ENCODE data around the gene ARMC3. TPM values are rescaled to one million over a fixed set of nuclear protein-coding genes. Genes with fewer than 3 reads are reported as not detected.

The ARMC3 gene
- total and polyA plus RNA-seq, 4 donors: 0.05 TPM; not detected in 3

- no peak for DNase-seq (ENCODE audit: low spot score)
- H3K27me3 ChIP-seq (ENCODE audit: control insufficient read depth in 4 of 4, insufficient read depth in 4 of 4, low read length in 3 of 4): peaks cover 0 to 2% (median 0%) of the 10 kb centered on the region in 4 donors
- H3K9me3 ChIP-seq (ENCODE audit: control insufficient read depth in 4 of 4, low read length in 3 of 4): peaks cover 0 to 5% (median 2%) of the 10 kb centered on the region in 4 donors
- WGBS: 85% methylated on average over 2 of the region's 2 CpGs
- no peak overlapping the region for H3K27ac ChIP-seq (ENCODE audit: low read depth in 1 of 2, low read length in 2 of 2)
- H3K36me3 ChIP-seq (ENCODE audit: control insufficient read depth in 4 of 4, insufficient read depth in 3 of 4, low read depth in 1 of 4, low read length in 3 of 4): no peaks in the 10 kb centered on the region
- TF ChIP-seq CTCF (IDR thresholded peaks at IDR 0.05; ENCODE audit: low read depth, low read length, missing input control) (no peak), YY1 (IDR thresholded peaks at IDR 0.05) (no peak), ATF3 (IDR thresholded peaks at IDR 0.05) (no peak), RXRA (IDR thresholded peaks at IDR 0.05) (no peak), JUND (IDR thresholded peaks at IDR 0.05) (no peak), TAF1 (conservative IDR thresholded peaks at IDR 0.05) (no peak)
- no peaks in the 10 kb centered on the region for H3K4me1 ChIP-seq (ENCODE audit: control insufficient read depth in 4 of 4, insufficient read depth in 4 of 4, low read length in 3 of 4)
- H3K9ac ChIP-seq (ENCODE audit: low read depth in 1 of 2, low read length in 2 of 2): no peak overlapping the region
- no peak overlapping the region for H3K4me3 ChIP-seq (ENCODE audit: low read depth in 1 of 3, low read length in 3 of 3)
These were observed 96.1 kb downstream of the ARMC3 start for GRCh38 chr10:23024002-23024401.

GRCh38 chr10:23031318-23031717 lies 103.5 kb downstream of the ARMC3 start:
- 76% methylated on average over 3 of the region's 3 CpGs for WGBS
- Histone ChIP-seq H3K4me1 (ENCODE audit: control insufficient read depth in 4 of 4, insufficient read depth in 4 of 4, low read length in 3 of 4) (no peaks in the 10 kb centered on the region), H3K4me3 (ENCODE audit: low read depth in 1 of 3, low read length in 3 of 3) (no peak overlapping the region), H3K27ac (ENCODE audit: low read depth in 1 of 2, low read length in 2 of 2) (no peak overlapping the region), H3K36me3 (ENCODE audit: control insufficient read depth in 4 of 4, insufficient read depth in 3 of 4, low read depth in 1 of 4, low read length in 3 of 4) (no peaks in the 10 kb centered on the region), H3K9me3 (ENCODE audit: control insufficient read depth in 4 of 4, low read length in 3 of 4) (peaks cover 0 to 2% (median 0%) of the 10 kb centered on the region in 4 donors), H3K27me3 (ENCODE audit: control insufficient read depth in 4 of 4, insufficient read depth in 4 of 4, low read length in 3 of 4) (peaks cover 0 to 2% (median 0%) of the 10 kb centered on the region in 4 donors), H3K9ac (ENCODE audit: low read depth in 1 of 2, low read length in 2 of 2) (no peak overlapping the region)
- no peak for DNase-seq (ENCODE audit: low spot score)
- TF ChIP-seq GABPA (IDR thresholded peaks at IDR 0.05 in 1 of 2, conservative IDR thresholded peaks at IDR 0.05 in 1 of 2): no peak
- TF ChIP-seq HNF4G (IDR thresholded peaks at IDR 0.05): no peak
- TF ChIP-seq EGR1 (IDR thresholded peaks at IDR 0.05; ENCODE audit: low read depth in 2 of 2): no peak
- TF ChIP-seq YY1 (IDR thresholded peaks at IDR 0.05): no peak
- no peak for TF ChIP-seq HNF4A (conservative IDR thresholded peaks at IDR 0.05)
- TF ChIP-seq ATF3 (IDR thresholded peaks at IDR 0.05): no peak
- no peak for TF ChIP-seq RAD21 (IDR thresholded peaks at IDR 0.05)
- no peak for TF ChIP-seq TAF1 (conservative IDR thresholded peaks at IDR 0.05)
- no peak for TF ChIP-seq MAX (IDR thresholded peaks at IDR 0.05)
- no peak for TF ChIP-seq CTCF (IDR thresholded peaks at IDR 0.05; ENCODE audit: low read depth, low read length, missing input control)
- TF ChIP-seq REST (IDR thresholded peaks at IDR 0.05): no peak
- no peak for TF ChIP-seq NR2F2 (IDR thresholded peaks at IDR 0.05)
- no peak for TF ChIP-seq FOXA2 (IDR thresholded peaks at IDR 0.05)
- no peak for TF ChIP-seq ZBTB33 (IDR thresholded peaks at IDR 0.05)
- TF ChIP-seq FOXA1 (IDR thresholded peaks at IDR 0.05): no peak
- no peak for TF ChIP-seq JUND (IDR thresholded peaks at IDR 0.05)
- no peak for TF ChIP-seq SP1 (IDR thresholded peaks at IDR 0.05)
- no peak for TF ChIP-seq RXRA (IDR thresholded peaks at IDR 0.05)

All from liver (tissue), 9 donors.